VCaP (cell line): Measurements from ENCODE around the gene SCP2.

Experiments used
- H3K27ac ChIP-seq: fragments of 450-650 bp; 2 replicates; pipeline ENCODE4 v1.5.1; 2017
- TF ChIP-seq, protein P1 (sequence below): fragments of 450-650 bp; conservative IDR thresholded peaks from 2 replicates; pipeline ENCODE4 v1.5.1; 2017; ENCODE audit warnings: mild to moderate bottlenecking, moderate library complexity

SCP2 gene

DNA sequence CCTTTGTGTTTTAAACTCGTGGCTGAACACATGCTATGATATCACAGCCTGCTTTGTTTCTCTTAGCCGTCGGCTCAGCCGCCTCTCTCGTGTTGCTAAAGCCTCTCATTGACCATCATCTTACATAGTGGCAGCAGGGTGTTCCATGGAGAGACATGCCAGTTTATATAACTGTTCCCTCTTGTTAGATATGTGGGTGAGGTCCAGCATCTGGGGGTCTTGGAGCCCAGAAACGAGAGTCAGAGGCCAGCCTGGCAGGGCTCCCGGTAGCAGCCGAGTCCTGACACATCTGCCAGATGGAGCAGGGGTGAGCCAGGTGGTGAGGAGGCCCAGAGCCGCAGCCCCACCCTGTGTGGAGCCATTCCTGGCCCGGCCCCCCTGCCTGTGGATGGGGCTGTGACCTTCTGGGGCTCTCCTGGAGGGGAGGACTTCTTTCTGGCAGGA is 146.8 kb downstream of the SCP2 start:
- TF ChIP-seq, protein P1, sequence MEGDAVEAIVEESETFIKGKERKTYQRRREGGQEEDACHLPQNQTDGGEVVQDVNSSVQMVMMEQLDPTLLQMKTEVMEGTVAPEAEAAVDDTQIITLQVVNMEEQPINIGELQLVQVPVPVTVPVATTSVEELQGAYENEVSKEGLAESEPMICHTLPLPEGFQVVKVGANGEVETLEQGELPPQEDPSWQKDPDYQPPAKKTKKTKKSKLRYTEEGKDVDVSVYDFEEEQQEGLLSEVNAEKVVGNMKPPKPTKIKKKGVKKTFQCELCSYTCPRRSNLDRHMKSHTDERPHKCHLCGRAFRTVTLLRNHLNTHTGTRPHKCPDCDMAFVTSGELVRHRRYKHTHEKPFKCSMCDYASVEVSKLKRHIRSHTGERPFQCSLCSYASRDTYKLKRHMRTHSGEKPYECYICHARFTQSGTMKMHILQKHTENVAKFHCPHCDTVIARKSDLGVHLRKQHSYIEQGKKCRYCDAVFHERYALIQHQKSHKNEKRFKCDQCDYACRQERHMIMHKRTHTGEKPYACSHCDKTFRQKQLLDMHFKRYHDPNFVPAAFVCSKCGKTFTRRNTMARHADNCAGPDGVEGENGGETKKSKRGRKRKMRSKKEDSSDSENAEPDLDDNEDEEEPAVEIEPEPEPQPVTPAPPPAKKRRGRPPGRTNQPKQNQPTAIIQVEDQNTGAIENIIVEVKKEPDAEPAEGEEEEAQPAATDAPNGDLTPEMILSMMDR = no peak
- no peak overlapping the region for H3K27ac ChIP-seq

DNA sequence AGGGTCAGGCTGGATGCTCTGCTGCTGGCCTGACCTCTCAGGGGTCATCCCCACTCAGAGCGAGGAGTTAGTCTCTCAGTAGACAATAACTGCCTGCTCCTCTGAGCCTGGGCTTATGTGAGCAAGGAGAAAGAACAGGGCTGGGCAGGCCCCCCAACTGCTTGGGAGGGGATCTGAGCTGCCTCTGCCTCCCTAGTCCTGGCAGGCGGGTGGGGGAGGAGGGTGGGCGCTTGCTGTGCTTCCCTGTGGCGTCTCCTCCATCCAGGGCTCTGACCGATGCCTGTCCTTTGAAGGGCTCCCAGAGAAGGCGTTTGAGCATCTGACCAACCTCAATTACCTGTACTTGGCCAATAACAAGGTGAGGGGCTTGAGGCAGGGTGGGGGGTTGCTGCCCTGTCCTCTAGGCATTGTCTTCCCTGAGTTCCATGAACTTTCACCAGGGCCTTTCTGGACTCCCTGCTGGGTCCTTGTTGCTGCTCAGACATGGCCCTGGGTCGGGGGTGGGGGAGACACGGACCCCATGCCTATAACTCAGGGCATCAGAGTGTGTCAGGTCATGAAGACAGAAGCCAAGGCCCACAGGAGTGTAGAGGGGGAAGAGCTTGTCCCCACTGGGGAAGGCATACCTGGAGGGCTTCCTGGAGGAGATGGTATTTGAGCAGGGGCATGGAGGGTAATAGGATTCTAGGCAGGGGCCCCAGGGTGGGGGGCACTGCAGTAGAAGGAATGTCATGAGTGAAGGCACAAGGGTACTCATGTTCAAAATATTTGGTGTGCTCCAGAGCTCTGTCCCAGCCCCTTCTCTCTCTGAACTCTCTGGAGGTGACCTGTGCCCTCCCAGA is 147.5 kb downstream of the SCP2 start:
- H3K27ac ChIP-seq = no peak overlapping the region
- TF ChIP-seq, protein P1 = no peak

DNA sequence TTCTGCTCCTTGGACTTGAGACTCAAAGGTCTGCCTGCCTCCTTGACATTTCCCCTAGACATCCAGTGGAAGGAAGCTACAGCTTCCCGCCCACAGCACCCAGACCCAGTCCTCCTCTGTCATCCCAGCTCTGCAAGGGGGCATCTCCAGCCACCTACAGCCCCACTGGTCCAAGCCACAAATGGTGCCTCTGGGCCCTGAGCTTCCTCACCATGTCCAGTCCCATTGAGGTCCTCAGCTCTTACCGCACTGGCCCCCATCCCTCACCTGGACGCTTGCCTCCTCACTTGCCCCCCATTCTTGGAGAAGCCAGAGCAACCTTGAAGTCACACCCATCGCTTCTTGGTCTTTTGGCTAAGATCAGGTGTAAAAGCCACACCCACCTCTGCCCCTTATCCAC is 148.1 kb downstream of the SCP2 start:
- H3K27ac ChIP-seq = no peak overlapping the region
- TF ChIP-seq, protein P1 = no peak

- TF ChIP-seq, protein P1 = no peak
- H3K27ac ChIP-seq = no peak overlapping the region
Measured at GRCh38 chr1:53075761-53076163, 148.7 kb downstream of the SCP2 start.

- no peak overlapping the region for H3K27ac ChIP-seq
- TF ChIP-seq, protein P1 = no peak
Measured at GRCh38 chr1:53076165-53076564, 149.1 kb downstream of the SCP2 start.

DNA sequence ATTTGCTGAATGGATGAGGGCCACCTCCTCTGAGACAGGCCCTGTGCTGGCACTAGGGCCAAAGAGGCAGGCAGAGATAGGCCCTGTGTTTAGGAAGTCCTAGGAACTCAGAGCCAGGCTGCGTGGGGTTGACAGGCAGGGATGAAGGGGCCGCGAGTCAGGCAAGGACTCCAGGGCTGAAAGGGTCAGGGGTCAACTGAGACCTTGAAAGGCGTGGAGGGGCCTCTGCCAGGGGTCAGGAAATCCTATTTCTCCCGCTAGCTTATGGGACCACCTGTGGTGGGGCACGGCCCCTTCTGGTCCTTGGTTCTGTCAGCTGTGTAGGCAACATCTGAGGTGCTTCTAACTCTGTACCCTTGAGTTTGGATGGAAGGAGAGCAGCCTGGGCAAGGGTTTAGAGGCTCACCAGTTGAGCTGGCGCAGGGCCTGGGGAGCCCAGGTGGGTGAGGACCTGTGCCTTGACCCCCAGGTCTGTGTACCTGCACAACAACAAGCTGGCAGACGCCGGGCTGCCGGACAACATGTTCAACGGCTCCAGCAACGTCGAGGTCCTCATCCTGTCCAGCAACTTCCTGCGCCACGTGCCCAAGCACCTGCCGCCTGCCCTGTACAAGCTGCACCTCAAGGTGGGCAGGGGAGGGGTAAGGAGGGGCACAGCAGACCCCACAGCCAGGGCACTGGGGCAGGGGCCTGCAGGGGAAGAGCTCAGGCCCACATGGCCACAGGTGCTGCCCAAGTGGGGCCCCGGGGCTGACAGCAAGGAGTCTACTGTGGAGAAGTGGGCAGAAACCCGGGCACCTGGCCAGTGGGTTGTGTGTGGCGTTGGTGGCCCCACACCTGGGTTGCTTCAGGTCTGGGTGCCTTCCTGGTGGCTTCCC is 149.9 kb downstream of the SCP2 start:
- no peak overlapping the region for H3K27ac ChIP-seq
- TF ChIP-seq, protein P1 = no peak

GRCh38 chr1:53077599-53077965 is 150.5 kb downstream of the SCP2 start:
- H3K27ac ChIP-seq = no peak overlapping the region
- TF ChIP-seq, protein P1 = no peak
